Skin of body (tissue), 2 donors: ENCODE data around the gene LECT2. TPM values are rescaled to one million over a fixed set of nuclear protein-coding genes. Genes with fewer than 3 reads are reported as not detected.

Experiments
- DNase-seq: peaks from one replicate; lab custom pipeline; 2025; lab: John Stamatoyannopoulos, UW
- total RNA-seq: library from RNA; depleted of rRNA; stranded (reverse); fragments of >200 nt; gene quantifications from one replicate; pipeline ENCODE4 v1.2.3, GENCODE V29; 2014

The LECT2 gene
- total RNA-seq, 1 donor from 2014 or later = not detected

GRCh38 chr5:135937245-135937911, 17.4 kb downstream of the LECT2 start:
- DNase-seq = no peak

- DNase-seq = no peak
Measured at GRCh38 chr5:135934939-135935338, 19.8 kb downstream of the LECT2 start.

GRCh38 chr5:135930949-135931295, 23.9 kb downstream of the LECT2 start:
- DNase-seq = no peak

- no peak for DNase-seq
Measured at GRCh38 chr5:135930029-135930948, 24.5 kb downstream of the LECT2 start.

- no peak for DNase-seq
Measured at GRCh38 chr5:135921388-135921787, 33.4 kb downstream of the LECT2 start.

GRCh38 chr5:135920199-135920598, 34.6 kb downstream of the LECT2 start:
- no peak for DNase-seq

- no peak for DNase-seq
Measured at GRCh38 chr5:135916638-135917263, 38.0 kb downstream of the LECT2 start.

GRCh38 chr5:135915466-135916001, 39.2 kb downstream of the LECT2 start:
- DNase-seq = no peak

- no peak for DNase-seq
Measured at GRCh38 chr5:135913713-135914626, 40.8 kb downstream of the LECT2 start.

- no peak for DNase-seq
Measured at GRCh38 chr5:135905144-135905543, 49.6 kb downstream of the LECT2 start.

GRCh38 chr5:135901633-135902032, 53.1 kb downstream of the LECT2 start:
- no peak for DNase-seq

GRCh38 chr5:135900276-135900675, 54.5 kb downstream of the LECT2 start:
- no peak for DNase-seq

GRCh38 chr5:135898651-135899050, 56.1 kb downstream of the LECT2 start:
- no peak for DNase-seq

Other genes with a start within 250 kb of the LECT2 start
- 2.4 TPM for gene SLC25A48, start 120.3 kb downstream of the LECT2 start, total RNA-seq
- not detected for gene IL9, start 59.1 kb downstream of the LECT2 start, total RNA-seq
- gene TGFBI, start 74.0 kb upstream of the LECT2 start, total RNA-seq = 136 TPM
- gene SMAD5, start 177.9 kb upstream of the LECT2 start, total RNA-seq = 68.0 TPM
- gene SMIM32, start 238.2 kb upstream of the LECT2 start, total RNA-seq = not detected